ENCODE measurements around the gene ANXA6.

ANXA6 gene

DNA sequence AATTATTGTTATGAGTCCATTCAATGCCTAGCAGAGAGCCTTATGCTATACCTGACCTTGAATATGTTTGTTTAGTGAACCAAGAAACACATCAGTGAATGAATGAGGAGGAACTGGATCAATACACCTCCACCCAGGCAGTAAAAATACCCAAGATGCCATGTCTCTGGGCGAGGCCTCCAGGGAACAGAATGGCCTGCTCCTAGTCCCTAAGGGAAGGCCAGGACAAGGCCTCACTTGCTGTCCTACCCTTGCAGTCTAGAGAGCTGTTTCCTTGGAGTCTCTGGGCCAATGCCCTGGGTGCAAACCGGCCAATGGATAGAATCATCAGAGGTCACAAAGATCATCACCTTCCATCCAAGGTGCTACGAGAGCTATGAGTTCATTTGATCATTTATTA is 102.9 kb downstream of the ANXA6 start:
- no peak for ATAC-seq
- TF ChIP-seq BACH2 (CRISPR knock-in tag; IDR thresholded peaks at IDR 0.05; ENCODE audit: borderline replicate concordance) (no peak), ZNF8 (CRISPR knock-in tag; IDR thresholded peaks at IDR 0.05) (no peak), ZFP3 (CRISPR knock-in tag; IDR thresholded peaks at IDR 0.05) (no peak), ZNF70 (CRISPR knock-in tag; IDR thresholded peaks at IDR 0.05) (no peak), SNAI2 (CRISPR knock-in tag; IDR thresholded peaks at IDR 0.05) (no peak), OSR1 (CRISPR knock-in tag; IDR thresholded peaks at IDR 0.05) (no peak), TOX (CRISPR knock-in tag; IDR thresholded peaks at IDR 0.05; ENCODE audit: borderline replicate concordance) (no peak), ESRRG (CRISPR knock-in tag; IDR thresholded peaks at IDR 0.05) (no peak)
- TF ChIP-seq, protein P1, sequence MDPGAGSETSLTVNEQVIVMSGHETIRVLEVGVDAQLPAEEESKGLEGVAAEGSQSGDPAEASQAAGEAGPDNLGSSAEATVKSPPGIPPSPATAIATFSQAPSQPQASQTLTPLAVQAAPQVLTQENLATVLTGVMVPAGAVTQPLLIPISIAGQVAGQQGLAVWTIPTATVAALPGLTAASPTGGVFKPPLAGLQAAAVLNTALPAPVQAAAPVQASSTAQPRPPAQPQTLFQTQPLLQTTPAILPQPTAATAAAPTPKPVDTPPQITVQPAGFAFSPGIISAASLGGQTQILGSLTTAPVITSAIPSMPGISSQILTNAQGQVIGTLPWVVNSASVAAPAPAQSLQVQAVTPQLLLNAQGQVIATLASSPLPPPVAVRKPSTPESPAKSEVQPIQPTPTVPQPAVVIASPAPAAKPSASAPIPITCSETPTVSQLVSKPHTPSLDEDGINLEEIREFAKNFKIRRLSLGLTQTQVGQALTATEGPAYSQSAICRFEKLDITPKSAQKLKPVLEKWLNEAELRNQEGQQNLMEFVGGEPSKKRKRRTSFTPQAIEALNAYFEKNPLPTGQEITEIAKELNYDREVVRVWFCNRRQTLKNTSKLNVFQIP (CRISPR knock-in tag; IDR thresholded peaks at IDR 0.05; ENCODE audit: borderline replicate concordance, low read depth): no peak
- TF ChIP-seq, protein P2, sequence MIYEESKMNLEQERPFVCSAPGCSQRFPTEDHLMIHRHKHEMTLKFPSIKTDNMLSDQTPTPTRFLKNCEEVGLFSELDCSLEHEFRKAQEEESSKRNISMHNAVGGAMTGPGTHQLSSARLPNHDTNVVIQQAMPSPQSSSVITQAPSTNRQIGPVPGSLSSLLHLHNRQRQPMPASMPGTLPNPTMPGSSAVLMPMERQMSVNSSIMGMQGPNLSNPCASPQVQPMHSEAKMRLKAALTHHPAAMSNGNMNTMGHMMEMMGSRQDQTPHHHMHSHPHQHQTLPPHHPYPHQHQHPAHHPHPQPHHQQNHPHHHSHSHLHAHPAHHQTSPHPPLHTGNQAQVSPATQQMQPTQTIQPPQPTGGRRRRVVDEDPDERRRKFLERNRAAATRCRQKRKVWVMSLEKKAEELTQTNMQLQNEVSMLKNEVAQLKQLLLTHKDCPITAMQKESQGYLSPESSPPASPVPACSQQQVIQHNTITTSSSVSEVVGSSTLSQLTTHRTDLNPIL (CRISPR knock-in tag; IDR thresholded peaks at IDR 0.05; ENCODE audit: low read depth): no peak

DNA sequence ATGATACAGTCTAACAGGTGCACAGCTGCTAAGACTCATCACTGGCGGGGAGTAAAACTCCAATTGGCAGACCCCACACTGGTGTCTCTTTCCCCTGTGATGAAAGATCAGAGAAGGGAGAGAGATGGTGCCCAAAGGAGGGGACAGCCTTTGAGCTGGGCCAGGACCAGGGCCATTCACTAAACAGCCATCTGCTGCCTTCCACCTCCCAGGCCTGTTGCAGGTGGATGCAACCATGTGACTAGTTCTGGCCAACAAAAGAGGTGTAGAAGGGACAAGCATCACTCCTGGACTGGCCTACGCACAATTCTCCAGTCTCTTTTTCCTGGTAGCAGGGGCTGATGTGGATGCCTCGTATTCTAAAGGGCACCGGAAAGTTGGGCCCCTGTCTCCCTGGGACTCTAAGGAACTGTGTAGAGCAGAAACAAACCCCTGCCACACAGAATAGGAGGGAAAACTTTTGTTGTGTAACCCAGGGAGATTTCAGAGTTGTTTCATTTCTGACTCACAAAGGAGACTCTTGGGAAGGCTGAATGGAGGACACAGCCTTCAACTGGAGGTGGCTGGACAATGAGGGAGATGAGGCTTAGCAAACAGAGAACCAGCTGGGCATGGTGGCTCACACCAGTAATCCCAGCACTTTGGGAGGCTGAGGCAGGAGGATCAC is 103.7 kb downstream of the ANXA6 start:
- no peak for TF ChIP-seq ZNF565 (CRISPR knock-in tag; conservative IDR thresholded peaks at IDR 0.05; ENCODE audit: low read depth)
- TF ChIP-seq, protein P1 (CRISPR knock-in tag; IDR thresholded peaks at IDR 0.05; ENCODE audit: borderline replicate concordance, low read depth): no peak
- TF ChIP-seq SNAI2 (CRISPR knock-in tag; IDR thresholded peaks at IDR 0.05): no peak
- no peak for ATAC-seq

DNA sequence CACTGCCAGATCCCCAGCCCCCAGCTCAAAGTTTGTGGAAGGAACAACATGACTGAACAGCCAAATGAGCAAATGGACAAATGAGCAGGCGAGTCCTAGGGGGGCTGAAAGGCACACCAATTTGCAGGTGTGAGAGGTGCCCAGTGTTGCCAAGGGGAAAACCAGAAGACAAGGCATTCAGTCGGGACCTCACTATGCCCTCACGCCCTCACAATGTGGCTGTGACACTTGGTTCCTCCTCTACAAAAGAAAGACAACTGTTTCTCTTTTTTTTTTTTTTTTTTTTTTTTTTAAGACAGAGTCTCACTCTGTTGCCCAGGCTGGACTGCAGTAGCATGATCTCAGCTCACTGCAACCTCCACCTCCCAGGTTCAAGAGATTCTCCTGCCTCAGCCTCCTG is 104.7 kb downstream of the ANXA6 start:
- no peak for ATAC-seq
- TF ChIP-seq BACH2 (CRISPR knock-in tag; IDR thresholded peaks at IDR 0.05; ENCODE audit: borderline replicate concordance): no peak
- no peak for TF ChIP-seq ZFP30 (CRISPR knock-in tag; IDR thresholded peaks at IDR 0.05)
- no peak for TF ChIP-seq TOX (CRISPR knock-in tag; IDR thresholded peaks at IDR 0.05; ENCODE audit: borderline replicate concordance)
- TF ChIP-seq, protein P1 (CRISPR knock-in tag; IDR thresholded peaks at IDR 0.05; ENCODE audit: borderline replicate concordance, low read depth): no peak
- TF ChIP-seq ZC3H10 (CRISPR knock-in tag; IDR thresholded peaks at IDR 0.05): no peak
- TF ChIP-seq GLIS3 (CRISPR knock-in tag; IDR thresholded peaks at IDR 0.05): no peak
- TF ChIP-seq ARNTL (CRISPR knock-in tag; IDR thresholded peaks at IDR 0.05; ENCODE audit: borderline replicate concordance, low read depth): no peak
- no peak for TF ChIP-seq OSR1 (CRISPR knock-in tag; IDR thresholded peaks at IDR 0.05)
- TF ChIP-seq CSDC2 (CRISPR knock-in tag; IDR thresholded peaks at IDR 0.05): no peak
- TF ChIP-seq, protein P2 (CRISPR knock-in tag; IDR thresholded peaks at IDR 0.05; ENCODE audit: low read depth): no peak
- no peak for TF ChIP-seq ZFP3 (CRISPR knock-in tag; IDR thresholded peaks at IDR 0.05)
- TF ChIP-seq, protein P3, sequence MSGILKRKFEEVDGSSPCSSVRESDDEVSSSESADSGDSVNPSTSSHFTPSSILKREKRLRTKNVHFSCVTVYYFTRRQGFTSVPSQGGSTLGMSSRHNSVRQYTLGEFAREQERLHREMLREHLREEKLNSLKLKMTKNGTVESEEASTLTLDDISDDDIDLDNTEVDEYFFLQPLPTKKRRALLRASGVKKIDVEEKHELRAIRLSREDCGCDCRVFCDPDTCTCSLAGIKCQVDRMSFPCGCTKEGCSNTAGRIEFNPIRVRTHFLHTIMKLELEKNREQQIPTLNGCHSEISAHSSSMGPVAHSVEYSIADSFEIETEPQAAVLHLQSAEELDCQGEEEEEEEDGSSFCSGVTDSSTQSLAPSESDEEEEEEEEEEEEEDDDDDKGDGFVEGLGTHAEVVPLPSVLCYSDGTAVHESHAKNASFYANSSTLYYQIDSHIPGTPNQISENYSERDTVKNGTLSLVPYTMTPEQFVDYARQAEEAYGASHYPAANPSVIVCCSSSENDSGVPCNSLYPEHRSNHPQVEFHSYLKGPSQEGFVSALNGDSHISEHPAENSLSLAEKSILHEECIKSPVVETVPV (CRISPR knock-in tag; IDR thresholded peaks at IDR 0.05): no peak
- no peak for TF ChIP-seq RARB (CRISPR knock-in tag; IDR thresholded peaks at IDR 0.05)
- TF ChIP-seq, protein P4, sequence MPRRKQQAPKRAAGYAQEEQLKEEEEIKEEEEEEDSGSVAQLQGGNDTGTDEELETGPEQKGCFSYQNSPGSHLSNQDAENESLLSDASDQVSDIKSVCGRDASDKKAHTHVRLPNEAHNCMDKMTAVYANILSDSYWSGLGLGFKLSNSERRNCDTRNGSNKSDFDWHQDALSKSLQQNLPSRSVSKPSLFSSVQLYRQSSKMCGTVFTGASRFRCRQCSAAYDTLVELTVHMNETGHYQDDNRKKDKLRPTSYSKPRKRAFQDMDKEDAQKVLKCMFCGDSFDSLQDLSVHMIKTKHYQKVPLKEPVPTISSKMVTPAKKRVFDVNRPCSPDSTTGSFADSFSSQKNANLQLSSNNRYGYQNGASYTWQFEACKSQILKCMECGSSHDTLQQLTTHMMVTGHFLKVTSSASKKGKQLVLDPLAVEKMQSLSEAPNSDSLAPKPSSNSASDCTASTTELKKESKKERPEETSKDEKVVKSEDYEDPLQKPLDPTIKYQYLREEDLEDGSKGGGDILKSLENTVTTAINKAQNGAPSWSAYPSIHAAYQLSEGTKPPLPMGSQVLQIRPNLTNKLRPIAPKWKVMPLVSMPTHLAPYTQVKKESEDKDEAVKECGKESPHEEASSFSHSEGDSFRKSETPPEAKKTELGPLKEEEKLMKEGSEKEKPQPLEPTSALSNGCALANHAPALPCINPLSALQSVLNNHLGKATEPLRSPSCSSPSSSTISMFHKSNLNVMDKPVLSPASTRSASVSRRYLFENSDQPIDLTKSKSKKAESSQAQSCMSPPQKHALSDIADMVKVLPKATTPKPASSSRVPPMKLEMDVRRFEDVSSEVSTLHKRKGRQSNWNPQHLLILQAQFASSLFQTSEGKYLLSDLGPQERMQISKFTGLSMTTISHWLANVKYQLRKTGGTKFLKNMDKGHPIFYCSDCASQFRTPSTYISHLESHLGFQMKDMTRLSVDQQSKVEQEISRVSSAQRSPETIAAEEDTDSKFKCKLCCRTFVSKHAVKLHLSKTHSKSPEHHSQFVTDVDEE (CRISPR knock-in tag; IDR thresholded peaks at IDR 0.05): no peak
- no peak for TF ChIP-seq ISL1 (CRISPR knock-in tag; IDR thresholded peaks at IDR 0.05)
- TF ChIP-seq TCF4 (CRISPR knock-in tag; IDR thresholded peaks at IDR 0.05; ENCODE audit: borderline replicate concordance): no peak

All from SK-N-SH treated with all-trans-retinoic acid at 6 μM for 48 hours (cell line).